Uterus (tissue), 2 donors: ENCODE results near the gene ZNF350.
"Not testable (repeated sequence)": the region's sequence is repeated elsewhere in the genome, so short reads cannot be mapped to it uniquely, and the experiment has no call there.

Source experiments
- POLR2A ChIP-seq, 2 donors: fragments of 450-650 bp; IDR thresholded peaks; one replicate each; pipeline ENCODE4 v1.6.1; 2016; ENCODE audit warnings: antibody characterized with exemption in 2 of 2, mild to moderate bottlenecking in 1 of 2, moderate library complexity in 1 of 2
- TF ChIP-seq, protein P1 (sequence below), 4 experiments: fragments of 200-600 bp in 2 of 4; fragments of 450-650 bp in 2 of 4; sonication (generic) in 2 of 4; IDR thresholded peaks; one replicate each; pipeline ENCODE4 v1.5.1; 2016 to 2019; ENCODE audit warnings: antibody characterized with exemption in 4 of 4, mild to moderate bottlenecking in 2 of 4, moderate library complexity in 1 of 4

DNA sequence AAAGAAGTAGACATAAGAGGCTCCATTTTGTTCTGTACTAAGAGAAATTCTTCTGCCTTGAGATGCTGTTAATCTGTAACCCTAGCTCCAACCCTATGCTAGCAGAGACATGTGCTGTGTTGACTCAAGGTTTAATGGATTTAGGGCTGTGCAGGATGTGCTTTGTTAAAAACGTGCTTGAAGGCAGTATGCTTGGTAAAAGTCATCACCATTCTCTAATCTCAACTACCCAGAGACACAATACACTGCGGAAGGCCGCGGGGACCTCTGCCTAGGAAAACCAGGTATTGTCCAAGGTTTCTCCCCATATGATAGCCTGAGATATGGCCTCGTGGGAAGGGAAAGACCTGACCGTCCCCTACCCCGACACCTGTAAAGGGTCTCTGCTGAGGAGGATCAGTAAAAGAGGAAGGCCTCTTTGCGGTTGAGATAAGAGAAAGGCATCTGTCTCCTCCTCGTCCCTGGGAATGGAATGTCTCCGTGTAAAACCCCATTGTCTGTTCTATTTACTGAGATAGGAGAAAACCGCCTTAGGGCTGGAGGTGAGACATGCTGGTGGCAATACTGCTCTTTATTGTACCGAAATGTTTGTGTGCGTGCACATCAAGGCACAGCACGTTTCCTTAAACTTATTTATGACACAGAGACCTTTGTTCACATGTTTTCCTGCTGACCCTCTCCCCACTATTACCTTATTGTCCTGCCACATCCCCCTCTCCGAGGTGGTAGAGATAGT is 39.8 kb upstream of the ZNF350 start:
- TF ChIP-seq, protein P1, sequence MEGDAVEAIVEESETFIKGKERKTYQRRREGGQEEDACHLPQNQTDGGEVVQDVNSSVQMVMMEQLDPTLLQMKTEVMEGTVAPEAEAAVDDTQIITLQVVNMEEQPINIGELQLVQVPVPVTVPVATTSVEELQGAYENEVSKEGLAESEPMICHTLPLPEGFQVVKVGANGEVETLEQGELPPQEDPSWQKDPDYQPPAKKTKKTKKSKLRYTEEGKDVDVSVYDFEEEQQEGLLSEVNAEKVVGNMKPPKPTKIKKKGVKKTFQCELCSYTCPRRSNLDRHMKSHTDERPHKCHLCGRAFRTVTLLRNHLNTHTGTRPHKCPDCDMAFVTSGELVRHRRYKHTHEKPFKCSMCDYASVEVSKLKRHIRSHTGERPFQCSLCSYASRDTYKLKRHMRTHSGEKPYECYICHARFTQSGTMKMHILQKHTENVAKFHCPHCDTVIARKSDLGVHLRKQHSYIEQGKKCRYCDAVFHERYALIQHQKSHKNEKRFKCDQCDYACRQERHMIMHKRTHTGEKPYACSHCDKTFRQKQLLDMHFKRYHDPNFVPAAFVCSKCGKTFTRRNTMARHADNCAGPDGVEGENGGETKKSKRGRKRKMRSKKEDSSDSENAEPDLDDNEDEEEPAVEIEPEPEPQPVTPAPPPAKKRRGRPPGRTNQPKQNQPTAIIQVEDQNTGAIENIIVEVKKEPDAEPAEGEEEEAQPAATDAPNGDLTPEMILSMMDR (IDR thresholded peaks at IDR 0.05): not testable (repeated sequence)
- TF ChIP-seq POLR2A (IDR thresholded peaks at IDR 0.05): not testable (repeated sequence)
